Central memory CD8-positive, alpha-beta T cell (primary cell): ENCODE results near the gene PRKN.

Experiments
- ATAC-seq: fragments of 150-1000 bp; cut with Tn5 transposase; replicated peaks from 2 replicates; pipeline ENCODE4 v1.10.0; 2022; ENCODE audit warnings: mild to moderate bottlenecking, moderate FRiP score, moderate number of reproducible peaks; ENCODE audit not compliant: poor library complexity, severe bottlenecking; ENCODE audit errors: extremely low read depth
- DNase-seq, 2 donors: peaks; one replicate each; pipeline ENCODE4 v3.0.0; 2021; ENCODE audit warnings: low spot score in 2 of 2
- H3K27ac Mint-ChIP-seq: one replicate; pipeline ENCODE4 v1.8.0; 2022; ENCODE audit warnings: low read depth, mild to moderate bottlenecking, moderate library complexity, mixed read lengths
- H3K27me3 Mint-ChIP-seq: one replicate; pipeline ENCODE4 v1.8.0; 2022; ENCODE audit warnings: mixed read lengths
- H3K36me3 Mint-ChIP-seq: one replicate; pipeline ENCODE4 v1.8.0; 2022; ENCODE audit warnings: mild to moderate bottlenecking, moderate library complexity, mixed read lengths; ENCODE audit not compliant: insufficient read depth
- H3K4me1 Mint-ChIP-seq: one replicate; pipeline ENCODE4 v1.8.0; 2022; ENCODE audit warnings: mixed read lengths
- H3K4me3 Mint-ChIP-seq: one replicate; pipeline ENCODE4 v1.8.0; 2022; ENCODE audit warnings: mild to moderate bottlenecking, moderate library complexity, mixed read lengths
- H3K9me3 Mint-ChIP-seq: one replicate; pipeline ENCODE4 v1.8.0; 2022; ENCODE audit warnings: mixed read lengths

PRKN gene

DNA sequence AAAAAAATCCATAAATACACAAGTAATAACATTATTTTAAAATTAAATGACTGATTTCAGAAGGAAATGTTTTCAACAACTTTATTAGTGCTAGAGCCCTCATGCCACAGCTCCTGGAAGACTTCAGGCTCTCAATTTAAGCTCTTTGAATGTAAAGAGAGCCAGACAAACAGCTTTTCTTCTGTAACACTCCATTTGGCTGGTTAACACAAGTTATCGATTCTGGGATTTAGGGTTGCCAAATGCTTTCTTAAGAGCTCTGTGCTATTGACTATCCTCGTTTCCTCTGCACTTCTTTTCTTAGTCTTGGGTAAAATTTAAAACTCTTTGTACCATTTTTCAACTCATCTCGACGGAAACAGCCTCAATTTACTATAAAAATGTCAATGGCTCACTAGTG, 402.5 kb downstream of the PRKN start:
- Mint-ChIP-seq H3K36me3 (peaks cover 2% of the 10 kb centered on the region), H3K27ac (no peak overlapping the region), H3K27me3 (no peaks in the 10 kb centered on the region), H3K4me1 (no peaks in the 10 kb centered on the region), H3K9me3 (peaks cover 10% of the 10 kb centered on the region), H3K4me3 (no peak overlapping the region)
- DNase-seq (no peak), ATAC-seq (no peak)

DNA sequence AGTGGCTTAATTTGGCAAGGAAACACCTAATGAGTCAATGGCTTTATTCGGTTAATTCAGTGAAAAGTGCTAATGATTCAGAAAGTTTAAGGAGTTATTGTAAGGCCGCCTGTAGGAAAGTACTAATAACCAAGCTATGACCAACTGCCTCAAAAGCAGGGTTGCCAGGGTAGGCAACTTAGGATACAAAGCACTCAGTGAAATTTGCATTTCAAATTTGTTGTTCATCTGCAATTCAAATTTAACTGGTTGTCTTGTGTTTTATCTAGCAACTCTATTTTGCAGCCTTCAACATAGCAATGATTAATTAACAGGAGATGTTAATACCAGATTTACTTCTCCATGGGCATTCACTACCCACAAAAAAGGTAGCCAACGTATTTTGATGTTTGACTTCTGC, 412.3 kb downstream of the PRKN start:
- H3K36me3 Mint-ChIP-seq: no peaks in the 10 kb centered on the region
- no peaks in the 10 kb centered on the region for H3K27me3 Mint-ChIP-seq
- no peaks in the 10 kb centered on the region for H3K4me1 Mint-ChIP-seq
- ATAC-seq: no peak
- H3K27ac Mint-ChIP-seq: no peak overlapping the region
- no peak overlapping the region for H3K4me3 Mint-ChIP-seq
- no peak for DNase-seq
- peaks cover 14% of the 10 kb centered on the region for H3K9me3 Mint-ChIP-seq

DNA sequence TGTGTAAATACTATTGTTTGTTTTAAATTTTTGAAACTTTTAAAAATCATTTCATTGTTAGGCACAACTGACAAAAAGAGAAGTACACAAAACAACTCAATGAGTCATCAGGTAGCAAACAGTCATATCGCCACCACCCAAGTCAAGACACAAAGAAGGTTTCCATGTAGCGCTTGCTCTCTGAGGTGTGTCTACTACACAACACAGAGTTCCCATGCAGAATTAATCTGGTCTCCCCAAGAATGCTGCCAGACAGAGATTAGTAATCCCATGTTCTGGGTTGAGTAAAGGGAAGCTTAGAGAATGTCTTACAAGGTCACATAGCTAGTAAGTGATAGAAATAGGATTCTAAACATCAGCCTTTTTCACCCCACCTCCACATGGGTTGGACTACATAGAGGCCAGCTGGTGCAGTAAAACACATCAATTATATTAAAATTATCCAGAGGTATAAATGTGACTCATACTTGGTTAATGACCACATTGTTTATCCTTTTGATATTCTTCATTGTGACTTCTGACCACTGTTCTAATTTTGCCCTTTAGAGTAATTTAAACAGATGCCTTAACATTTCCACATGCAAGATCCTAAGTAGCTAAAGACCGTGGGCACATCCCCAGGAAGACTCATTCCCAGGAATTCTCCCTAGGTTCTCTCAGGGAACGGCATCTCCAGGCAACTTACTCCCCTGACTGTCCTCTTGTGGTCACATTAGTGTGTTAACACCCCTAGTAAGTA, 413.5 kb downstream of the PRKN start:
- H3K36me3 Mint-ChIP-seq: no peaks in the 10 kb centered on the region

DNA sequence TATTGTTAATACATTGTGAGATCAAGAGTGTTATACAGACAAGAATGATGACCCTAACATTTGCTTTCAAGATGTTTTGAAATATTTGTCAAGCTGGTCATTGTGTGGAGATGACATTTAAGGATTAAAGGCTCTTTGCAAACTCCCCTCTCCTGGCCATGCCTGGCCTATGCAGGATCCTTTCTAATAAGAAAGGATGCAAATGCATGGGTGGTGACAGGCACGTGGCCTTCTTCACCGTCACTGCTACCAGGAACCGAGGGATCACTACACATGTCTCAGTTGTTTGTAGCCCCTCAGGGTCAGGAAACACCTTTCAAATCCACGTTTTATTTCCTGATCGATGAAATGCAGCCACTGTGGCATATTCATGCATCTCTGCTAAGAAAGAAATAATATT, 419.7 kb downstream of the PRKN start:
- DNase-seq (no peak), ATAC-seq (no peak)
- Mint-ChIP-seq H3K36me3 (no peaks in the 10 kb centered on the region), H3K4me3 (no peak overlapping the region), H3K4me1 (no peaks in the 10 kb centered on the region), H3K27me3 (no peaks in the 10 kb centered on the region), H3K9me3 (peaks cover 9% of the 10 kb centered on the region), H3K27ac (no peak overlapping the region)

More for the DNA sequence above, 413.5 kb downstream of the PRKN start:
- no peak overlapping the region for H3K27ac Mint-ChIP-seq
- DNase-seq (no peak), ATAC-seq (no peak)
- H3K4me3 Mint-ChIP-seq: no peak overlapping the region
- H3K9me3 Mint-ChIP-seq: peaks cover 14% of the 10 kb centered on the region
- no peaks in the 10 kb centered on the region for H3K27me3 Mint-ChIP-seq
- H3K4me1 Mint-ChIP-seq: no peaks in the 10 kb centered on the region

- no peaks in the 10 kb centered on the region for H3K36me3 Mint-ChIP-seq
- no peak overlapping the region for H3K4me3 Mint-ChIP-seq
- DNase-seq: no peak
- no peaks in the 10 kb centered on the region for H3K4me1 Mint-ChIP-seq
- ATAC-seq: no peak
- no peaks in the 10 kb centered on the region for H3K27me3 Mint-ChIP-seq
- H3K27ac Mint-ChIP-seq: no peak overlapping the region
- peaks cover 11% of the 10 kb centered on the region for H3K9me3 Mint-ChIP-seq
These were observed 420.9 kb downstream of the PRKN start for GRCh38 chr6:162306616-162307015.

- no peaks in the 10 kb centered on the region for H3K4me1 Mint-ChIP-seq
- H3K36me3 Mint-ChIP-seq: no peaks in the 10 kb centered on the region
- H3K4me3 Mint-ChIP-seq: no peak overlapping the region
- H3K27ac Mint-ChIP-seq: no peak overlapping the region
- H3K9me3 Mint-ChIP-seq: peaks cover 6% of the 10 kb centered on the region
- DNase-seq (no peak), ATAC-seq (no peak)
- H3K27me3 Mint-ChIP-seq: no peaks in the 10 kb centered on the region
These were observed 426.4 kb downstream of the PRKN start for GRCh38 chr6:162301128-162301527.

GRCh38 chr6:162294029-162294428, 433.5 kb downstream of the PRKN start:
- Mint-ChIP-seq H3K27me3 (no peaks in the 10 kb centered on the region), H3K27ac (no peak overlapping the region)

DNA sequence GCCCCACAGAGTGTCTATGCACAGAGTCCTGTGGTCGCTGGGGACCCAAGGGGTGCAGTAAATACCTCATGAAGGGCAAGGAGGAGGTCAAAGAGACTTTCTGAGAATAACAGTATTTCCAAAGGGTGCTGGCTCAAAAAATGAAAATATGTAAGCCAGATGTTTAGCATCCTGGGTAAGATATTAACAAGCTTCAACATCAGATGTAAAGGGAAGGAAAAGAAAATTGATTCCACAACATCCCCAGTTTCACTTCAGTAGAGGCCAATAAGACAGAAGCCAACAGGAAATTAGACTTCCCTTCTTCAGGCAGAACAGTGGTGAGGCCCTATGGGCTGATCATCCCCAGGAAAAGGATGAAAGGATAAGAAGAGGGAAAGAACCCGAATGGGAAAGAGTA, 434.7 kb downstream of the PRKN start:
- Mint-ChIP-seq H3K36me3 (peaks cover 2% of the 10 kb centered on the region), H3K27me3 (no peaks in the 10 kb centered on the region), H3K9me3 (peaks cover 16% of the 10 kb centered on the region), H3K4me1 (no peaks in the 10 kb centered on the region), H3K27ac (no peak overlapping the region), H3K4me3 (no peak overlapping the region)
- ATAC-seq (no peak), DNase-seq (no peak)

More at GRCh38 chr6:162294029-162294428, 433.5 kb downstream of the PRKN start:
- Mint-ChIP-seq H3K36me3 (no peaks in the 10 kb centered on the region), H3K4me1 (no peaks in the 10 kb centered on the region), H3K9me3 (peaks cover 14% of the 10 kb centered on the region), H3K4me3 (no peak overlapping the region)
- no peak for DNase-seq
- ATAC-seq: no peak

DNA sequence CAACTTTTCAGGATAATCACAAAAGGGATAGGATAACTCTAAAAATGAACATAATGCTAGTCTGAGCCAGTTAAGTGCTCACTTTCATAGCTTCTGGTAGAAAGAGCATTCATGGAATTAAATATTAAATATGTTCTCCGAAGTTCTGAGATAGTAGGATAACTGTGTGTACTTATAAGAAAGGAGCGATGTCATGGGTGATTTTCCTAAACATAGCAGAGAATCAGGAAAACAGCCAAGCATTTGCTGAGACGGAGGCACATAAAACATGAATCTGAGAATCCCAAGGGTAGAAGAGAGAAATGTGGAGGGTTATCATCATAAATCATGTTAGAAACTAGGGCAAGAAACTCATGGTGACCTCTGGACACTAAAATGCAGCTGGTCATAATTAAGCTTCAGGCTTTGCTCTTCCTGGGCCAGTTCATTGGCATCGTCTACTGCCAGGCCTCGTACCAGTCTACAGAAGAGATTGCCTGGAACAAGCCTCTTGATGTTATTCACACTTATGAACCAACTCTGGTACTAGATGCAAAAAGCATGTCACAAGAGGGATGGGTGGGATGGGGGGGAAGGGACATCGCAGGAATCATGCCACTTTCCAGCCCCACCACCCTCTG, 436.6 kb downstream of the PRKN start:
- H3K9me3 Mint-ChIP-seq: peaks cover 16% of the 10 kb centered on the region
- no peak overlapping the region for H3K4me3 Mint-ChIP-seq
- no peaks in the 10 kb centered on the region for H3K27me3 Mint-ChIP-seq
- no peaks in the 10 kb centered on the region for H3K4me1 Mint-ChIP-seq
- H3K36me3 Mint-ChIP-seq: peaks cover 2% of the 10 kb centered on the region
- no peak overlapping the region for H3K27ac Mint-ChIP-seq
- no peak for ATAC-seq
- DNase-seq: no peak

GRCh38 chr6:162289972-162290371, 437.6 kb downstream of the PRKN start:
- no peaks in the 10 kb centered on the region for H3K27me3 Mint-ChIP-seq
- H3K27ac Mint-ChIP-seq: no peak overlapping the region
- DNase-seq (no peak), ATAC-seq (no peak)
- no peak overlapping the region for H3K4me3 Mint-ChIP-seq
- no peaks in the 10 kb centered on the region for H3K4me1 Mint-ChIP-seq
- peaks cover 11% of the 10 kb centered on the region for H3K9me3 Mint-ChIP-seq
- peaks cover 2% of the 10 kb centered on the region for H3K36me3 Mint-ChIP-seq

DNA sequence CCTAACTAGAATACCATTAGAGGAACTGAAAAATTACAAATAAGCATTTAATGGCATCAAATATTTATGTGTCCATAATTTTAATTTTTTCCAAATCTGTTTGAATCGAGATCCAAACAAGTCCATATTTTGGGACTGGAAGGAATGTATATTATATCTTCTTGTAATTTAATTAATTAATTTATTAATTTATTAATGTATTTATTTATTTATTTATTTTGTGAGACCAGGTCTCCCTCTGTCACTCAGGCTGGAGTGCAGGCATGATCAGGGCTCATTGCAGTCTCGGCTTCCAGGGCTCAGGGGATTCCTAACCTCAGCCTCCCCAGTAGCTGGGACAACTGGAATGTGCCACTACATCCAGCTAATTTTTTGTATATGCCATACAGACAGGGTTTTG, 453.6 kb downstream of the PRKN start:
- Mint-ChIP-seq H3K27ac (no peak overlapping the region), H3K9me3 (peaks cover 5% of the 10 kb centered on the region), H3K4me3 (no peak overlapping the region), H3K27me3 (no peaks in the 10 kb centered on the region), H3K36me3 (no peaks in the 10 kb centered on the region), H3K4me1 (no peaks in the 10 kb centered on the region)
- no peak for DNase-seq
- no peak for ATAC-seq

- no peak for DNase-seq
- Mint-ChIP-seq H3K27ac (no peak overlapping the region), H3K9me3 (peaks cover 2% of the 10 kb centered on the region), H3K36me3 (no peaks in the 10 kb centered on the region), H3K4me3 (no peak overlapping the region), H3K27me3 (no peaks in the 10 kb centered on the region), H3K4me1 (no peaks in the 10 kb centered on the region)
- ATAC-seq: no peak
These were observed 455.6 kb downstream of the PRKN start for GRCh38 chr6:162271922-162272321.

GRCh38 chr6:162270966-162271365, 456.6 kb downstream of the PRKN start:
- no peaks in the 10 kb centered on the region for H3K9me3 Mint-ChIP-seq
- H3K36me3 Mint-ChIP-seq: no peaks in the 10 kb centered on the region
- no peaks in the 10 kb centered on the region for H3K4me1 Mint-ChIP-seq
- DNase-seq: no peak
- H3K27ac Mint-ChIP-seq: no peak overlapping the region
- H3K27me3 Mint-ChIP-seq: no peaks in the 10 kb centered on the region
- no peak for ATAC-seq
- H3K4me3 Mint-ChIP-seq: no peak overlapping the region
